ENCODE results near the gene COL27A1. TPM values are rescaled to one million over a fixed set of nuclear protein-coding genes. Genes with fewer than 3 reads are reported as not detected.

COL27A1 gene
- total and polyA plus RNA-seq, 9 of the 15 experiments (the other 6 are each of a cell fraction or from before 2014, with no cell fraction given), result 0.07 TPM; not detected in 8

- Histone ChIP-seq H2AFZ (ENCODE audit: low read depth, low read length) (no peak overlapping the region), H3K4me3 (no peak overlapping the region), H3K27me3 (ENCODE audit: control insufficient read depth in 2 of 2, insufficient read depth in 2 of 2, low read length in 2 of 2) (peaks cover 2 to 52% of the 10 kb centered on the region in 2 experiments; a peak in 3 of 5 replicates), H3K9me1 (ENCODE audit: control insufficient read depth, insufficient read depth, low read length) (no peaks in the 10 kb centered on the region), H3K79me2 (ENCODE audit: control insufficient read depth, insufficient read depth, low read length) (no peaks in the 10 kb centered on the region), H4K20me1 (replicated peaks; ENCODE audit: control insufficient read depth, insufficient read depth, low read length) (peaks cover 6% of the 10 kb centered on the region; the same call in 1 of the 2 replicates), H3K4me1 (replicated peaks in 1 of 2; ENCODE audit: control insufficient read depth in 2 of 2, insufficient read depth in 2 of 2, low read length in 2 of 2) (no peaks in the 10 kb centered on the region), H3K4me2 (ENCODE audit: insufficient read depth, low read length) (no peak overlapping the region), H3K9me3 (replicated peaks; ENCODE audit: control insufficient read depth, insufficient read depth, low read depth, low read length) (no peaks in the 10 kb centered on the region), H3K27ac (ENCODE audit: extremely low read depth, low read depth, low read length) (no peak overlapping the region), H3K36me3 (ENCODE audit: control insufficient read depth, insufficient read depth, low read length) (no peaks in the 10 kb centered on the region), H3K9ac (ENCODE audit: insufficient read depth in 1 of 2, low read depth in 2 of 2, low read length in 2 of 2) (no peak overlapping the region)
- no peak for ATAC-seq
- no peak for FAIRE-seq
- in situ Hi-C loops (cut with MboI), result no loop called here
- intact Hi-C loops (cut with micrococcal nuclease), result no loop called here
- CTCF ChIA-PET (ENCODE audit: low intra/inter-chr PET ratio), result no interaction called here
- BruUV-seq (replicated peaks), result no TSS peak
- DNase-seq (ENCODE audit: extremely low read depth in 1 of 4, low spot score in 3 of 4), result no peak
- TF ChIP-seq NFE2 (IDR thresholded peaks at IDR 0.05; ENCODE audit: low read depth), result no peak
- TF ChIP-seq ZNF436 (CRISPR knock-in tag; IDR thresholded peaks at IDR 0.05), result no peak
- no peak for TF ChIP-seq POLR3A (IDR thresholded peaks at IDR 0.05; ENCODE audit: borderline replicate concordance, extremely low read depth, insufficient read depth, insufficient read length)
- TF ChIP-seq, protein P1, sequence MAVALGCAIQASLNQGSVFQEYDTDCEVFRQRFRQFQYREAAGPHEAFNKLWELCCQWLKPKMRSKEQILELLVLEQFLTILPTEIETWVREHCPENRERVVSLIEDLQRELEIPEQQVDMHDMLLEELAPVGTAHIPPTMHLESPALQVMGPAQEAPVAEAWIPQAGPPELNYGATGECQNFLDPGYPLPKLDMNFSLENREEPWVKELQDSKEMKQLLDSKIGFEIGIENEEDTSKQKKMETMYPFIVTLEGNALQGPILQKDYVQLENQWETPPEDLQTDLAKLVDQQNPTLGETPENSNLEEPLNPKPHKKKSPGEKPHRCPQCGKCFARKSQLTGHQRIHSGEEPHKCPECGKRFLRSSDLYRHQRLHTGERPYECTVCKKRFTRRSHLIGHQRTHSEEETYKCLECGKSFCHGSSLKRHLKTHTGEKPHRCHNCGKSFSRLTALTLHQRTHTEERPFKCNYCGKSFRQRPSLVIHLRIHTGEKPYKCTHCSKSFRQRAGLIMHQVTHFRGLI (CRISPR knock-in tag; IDR thresholded peaks at IDR 0.05), result no peak
- no peak for TF ChIP-seq ZKSCAN8 (CRISPR knock-in tag; IDR thresholded peaks at IDR 0.05)
- no peak for TF ChIP-seq L3MBTL2 (IDR thresholded peaks at IDR 0.05)
- TF ChIP-seq TCF7L2 (IDR thresholded peaks at IDR 0.05; ENCODE audit: low read depth, low read length), result no peak
- TF ChIP-seq PCBP1 (IDR thresholded peaks at IDR 0.05; ENCODE audit: low read depth, low read length, poor library complexity, severe bottlenecking), result no peak
- TF ChIP-seq TBL1XR1 (IDR thresholded peaks at IDR 0.05; ENCODE audit: low read length in 2 of 2), result no peak
- POLR2A ChIA-PET, result interaction anchor here (0.7 kb wide), 3 partner anchors 46 to 255 kb away, joined by 3 read pairs; no protein-coding TSS in a partner anchor
- 0% methylated on average over 7 of the region's 7 CpGs for WGBS (ENCODE audit: insufficient coverage, low coverage, missing lambda C conversion rate)
Measured at GRCh38 chr9:114214686-114215414, 59.5 kb downstream of the COL27A1 start.

All from K562 (cell line).